ENCODE results near the gene NDFIP2. TPM values are rescaled to one million over a fixed set of nuclear protein-coding genes. Genes with fewer than 3 reads are reported as not detected.

Gene NDFIP2
- total and polyA plus RNA-seq, 2 donors (not counting 3 experiments of a cell fraction or from before 2014, with no cell fraction given): 7.9 to 18.5 TPM

- no peak for DNase-seq (ENCODE audit: low read depth, low spot score)
- ChIA-PET CTCF (interaction anchor here (1.1 to 9.9 kb wide), 3 partner anchors 9 to 109 kb away, joined by 3 to 815 read pairs (median 7); partner anchors contain the start of gene NDFIP2), POLR2A (no interaction called here)
- Histone ChIP-seq H3K27me3 (ENCODE audit: control insufficient read depth in 2 of 2, insufficient read depth in 2 of 2, low read length in 2 of 2) (no peaks in the 10 kb centered on the region), H3K9me3 (replicated peaks; ENCODE audit: control insufficient read depth, insufficient read depth, low read length) (no peaks in the 10 kb centered on the region), H3K9me1 (replicated peaks; ENCODE audit: control insufficient read depth, extremely low read depth, insufficient read depth, low read length) (no peaks in the 10 kb centered on the region), H3K79me2 (ENCODE audit: control insufficient read depth, insufficient read depth, low read length) (no peaks in the 10 kb centered on the region), H3K4me2 (ENCODE audit: insufficient read depth, low read length) (no peak overlapping the region), H3K27ac (ENCODE audit: insufficient read depth, low read depth, low read length) (no peak overlapping the region), H3K4me1 (ENCODE audit: control insufficient read depth, extremely low read depth, insufficient read depth, low read length) (no peaks in the 10 kb centered on the region), H3K9ac (replicated peaks; ENCODE audit: extremely low read depth, insufficient read depth, low read length) (no peak overlapping the region), H3K4me3 (replicated peaks in 1 of 3; ENCODE audit: insufficient read depth in 1 of 3, low read depth in 1 of 3, low read length in 3 of 3) (no peak overlapping the region), H4K20me1 (replicated peaks; ENCODE audit: control insufficient read depth, extremely low read depth, insufficient read depth, low read length) (no peaks in the 10 kb centered on the region), H2AFZ (ENCODE audit: low read depth, low read length) (no peak overlapping the region), H3K36me3 (ENCODE audit: control insufficient read depth in 2 of 2, extremely low read depth in 1 of 2, insufficient read depth in 2 of 2, low read length in 2 of 2) (no peaks in the 10 kb centered on the region)
- FAIRE-seq: no peak
- no TSS peak for BruUV-seq (replicated peaks)
- intact Hi-C loops (cut with micrococcal nuclease) (no loop called here), dilution Hi-C loops (cut with MboI; ENCODE audit: extremely low pct_ligation_motif_present, low sequenced_read_pairs) (no loop called here)
- no peak for TF ChIP-seq GATA2 (IDR thresholded peaks at IDR 0.05; ENCODE audit: insufficient read depth, insufficient read length, low read depth, low read length)
- TF ChIP-seq EZH2 (IDR thresholded peaks at IDR 0.05; ENCODE audit: borderline replicate concordance, low read depth, low read length, severe bottlenecking): no peak
- no peak for TF ChIP-seq CTCF (IDR thresholded peaks at IDR 0.05; ENCODE audit: extremely low read depth in 1 of 2, insufficient read depth in 1 of 2, low read depth in 1 of 2, low read length in 2 of 2)
- no peak for TF ChIP-seq POLR2A (IDR thresholded peaks at IDR 0.05; ENCODE audit: low read depth, low read length)
- TF ChIP-seq POLR2AphosphoS5 (IDR thresholded peaks at IDR 0.05; ENCODE audit: insufficient read depth, low read depth, low read length): no peak
- TF ChIP-seq JUN (IDR thresholded peaks at IDR 0.05; ENCODE audit: borderline replicate concordance, insufficient read depth, insufficient read length, low read depth): no peak
- TF ChIP-seq, protein P1, sequence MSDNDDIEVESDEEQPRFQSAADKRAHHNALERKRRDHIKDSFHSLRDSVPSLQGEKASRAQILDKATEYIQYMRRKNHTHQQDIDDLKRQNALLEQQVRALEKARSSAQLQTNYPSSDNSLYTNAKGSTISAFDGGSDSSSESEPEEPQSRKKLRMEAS (IDR thresholded peaks at IDR 0.05; ENCODE audit: insufficient read depth, insufficient read length): no peak
- TF ChIP-seq MYC (IDR thresholded peaks at IDR 0.05; ENCODE audit: low read depth, low read length): no peak
Observed at GRCh38 chr13:79532576-79532975, 51.6 kb downstream of the NDFIP2 start.

All from endothelial cell of umbilical vein (primary cell).